HEK293 (cell line): Measurements from ENCODE around the gene PCDH15.

Source experiments
- CTCF ChIA-PET: fragments of 350-600 bp; formaldehyde crosslinking; extraction: SDS; loops from one replicate; lab custom pipeline; 2021; ENCODE audit warnings: antibody characterized with exemption; lab: Yijun Ruan, JAX
- POLR2A ChIA-PET: fragments of 300-600 bp; formaldehyde crosslinking; extraction: SDS; loops from one replicate; lab custom pipeline; 2020; ENCODE audit warnings: antibody characterized with exemption, inconsistent platforms; lab: Yijun Ruan, JAX
- H3K27ac ChIP-seq: fragments of 200-500 bp; sonication (Bioruptor generic); 2 replicates; pipeline ENCODE4 v1.5.1; 2014; ENCODE audit warnings: low read depth, low read length, control low read depth, inconsistent platforms; ENCODE audit errors: extremely low read depth
- H3K36me3 ChIP-seq, 2 experiments: fragments of 200-500 bp in 1 of 2; sonication (Bioruptor generic) in 1 of 2; 1 replicate in 1 of 2; 2 replicates in 1 of 2; pipeline ENCODE4 v1.5.1; 2014 to 2017; ENCODE audit warnings: inconsistent platforms in 2 of 2, low read length in 2 of 2; ENCODE audit not compliant: control insufficient read depth in 2 of 2, insufficient read depth in 1 of 2
- H3K4me1 ChIP-seq: fragments of 200-500 bp; sonication (Bioruptor generic); 2 replicates; pipeline ENCODE4 v1.5.1; 2014; ENCODE audit warnings: mild to moderate bottlenecking, low read length, inconsistent platforms; ENCODE audit not compliant: control insufficient read depth, insufficient read depth
- H3K4me3 ChIP-seq: 2 replicates; pipeline ENCODE4 v1.5.1; 2011; ENCODE audit warnings: low read depth, mild to moderate bottlenecking, control low read depth, low read length, moderate library complexity
- H3K9me3 ChIP-seq: fragments of 200-500 bp; sonication (Bioruptor generic); 2 replicates; pipeline ENCODE4 v1.5.1; 2014; ENCODE audit warnings: low read depth, low read length, inconsistent platforms; ENCODE audit not compliant: control insufficient read depth, insufficient read depth
- FEZF1 ChIP-seq: fragments of 450-650 bp; formaldehyde crosslinking; IDR thresholded peaks from 2 replicates; pipeline ENCODE4 v1.5.1; 2016; ENCODE audit warnings: missing biosample characterization, missing genetic modification characterization
- OSR2 ChIP-seq: fragments of 450-650 bp; formaldehyde crosslinking; IDR thresholded peaks from 2 replicates; pipeline ENCODE4 v1.5.1; 2016; ENCODE audit warnings: missing biosample characterization, missing genetic modification characterization
- TCF7L2 ChIP-seq: IDR thresholded peaks from 2 replicates; pipeline ENCODE4 v1.6.1; 2011; ENCODE audit warnings: low read depth, mild to moderate bottlenecking, inconsistent platforms, low read length, moderate library complexity, borderline replicate concordance
- ZBTB1 ChIP-seq: fragments of 450-650 bp; formaldehyde crosslinking; IDR thresholded peaks from 2 replicates; pipeline ENCODE4 v1.5.1; 2016; ENCODE audit warnings: missing biosample characterization, missing genetic modification characterization
- ZBTB48 ChIP-seq: fragments of 450-650 bp; formaldehyde crosslinking; IDR thresholded peaks from 2 replicates; pipeline ENCODE4 v1.5.1; 2016; ENCODE audit warnings: missing biosample characterization, missing genetic modification characterization
- ZBTB6 ChIP-seq: fragments of 450-650 bp; formaldehyde crosslinking; IDR thresholded peaks from 2 replicates; pipeline ENCODE4 v1.5.1; 2017; ENCODE audit warnings: missing biosample characterization, missing genetic modification characterization
- ZNF19 ChIP-seq: fragments of 450-650 bp; formaldehyde crosslinking; IDR thresholded peaks from 2 replicates; pipeline ENCODE4; 2016; ENCODE audit warnings: missing biosample characterization, missing genetic modification characterization, low read depth
- ZNF214 ChIP-seq: fragments of 450-650 bp; formaldehyde crosslinking; IDR thresholded peaks from 2 replicates; pipeline ENCODE4 v1.5.1; 2017; ENCODE audit warnings: missing biosample characterization, mild to moderate bottlenecking, missing genetic modification characterization, borderline replicate concordance
- ZNF221 ChIP-seq: fragments of 450-650 bp; formaldehyde crosslinking; IDR thresholded peaks from 2 replicates; pipeline ENCODE4 v1.5.1; 2017; ENCODE audit warnings: missing biosample characterization, missing genetic modification characterization, borderline replicate concordance
- ZNF23 ChIP-seq: fragments of 450-650 bp; formaldehyde crosslinking; IDR thresholded peaks from 2 replicates; pipeline ENCODE4 v1.5.1; 2016; ENCODE audit warnings: missing biosample characterization, missing genetic modification characterization, borderline replicate concordance
- ZNF354C ChIP-seq: fragments of 450-650 bp; formaldehyde crosslinking; IDR thresholded peaks from 2 replicates; pipeline ENCODE4 v1.5.1; 2016; ENCODE audit warnings: missing biosample characterization, missing genetic modification characterization, low read depth, borderline replicate concordance
- ZNF548 ChIP-seq: fragments of 450-650 bp; formaldehyde crosslinking; IDR thresholded peaks from 2 replicates; pipeline ENCODE4 v1.5.1; 2016; ENCODE audit warnings: missing biosample characterization, missing genetic modification characterization
- ZNF561 ChIP-seq: fragments of 450-650 bp; IDR thresholded peaks from 2 replicates; pipeline ENCODE4 v1.5.1; 2018; ENCODE audit warnings: missing biosample characterization, missing genetic modification characterization, borderline replicate concordance
- ZNF585B ChIP-seq: fragments of 450-650 bp; formaldehyde crosslinking; IDR thresholded peaks from 2 replicates; pipeline ENCODE4 v1.5.1; 2016; ENCODE audit warnings: missing biosample characterization, missing genetic modification characterization
- ZNF768 ChIP-seq: fragments of 450-650 bp; formaldehyde crosslinking; IDR thresholded peaks from 2 replicates; pipeline ENCODE4 v1.5.1; 2018; ENCODE audit warnings: missing biosample characterization, mild to moderate bottlenecking, missing genetic modification characterization
- TF ChIP-seq, protein P1 (sequence below): fragments of 450-650 bp; formaldehyde crosslinking; IDR thresholded peaks from 2 replicates; pipeline ENCODE4 v1.5.1; 2016; ENCODE audit warnings: missing biosample characterization, missing genetic modification characterization
- TF ChIP-seq, protein P2 (sequence below): fragments of 450-650 bp; formaldehyde crosslinking; IDR thresholded peaks from 2 replicates; pipeline ENCODE4 v1.5.1; 2016; ENCODE audit warnings: missing biosample characterization, missing genetic modification characterization
- TF ChIP-seq, protein P3 (sequence below): fragments of 450-650 bp; formaldehyde crosslinking; IDR thresholded peaks from 2 replicates; pipeline ENCODE4 v1.5.1; 2017; ENCODE audit warnings: missing biosample characterization, missing genetic modification characterization
- TF ChIP-seq, protein P4 (sequence below): fragments of 450-650 bp; formaldehyde crosslinking; optimal IDR thresholded peaks from 2 replicates; pipeline ENCODE3; 2016; ENCODE audit warnings: missing biosample characterization, mild to moderate bottlenecking, missing genetic modification characterization
- TF ChIP-seq, protein P5 (sequence below): fragments of 450-650 bp; IDR thresholded peaks from 2 replicates; pipeline ENCODE4 v1.5.1; 2018; ENCODE audit warnings: missing biosample characterization, mild to moderate bottlenecking, missing genetic modification characterization

PCDH15 gene

DNA sequence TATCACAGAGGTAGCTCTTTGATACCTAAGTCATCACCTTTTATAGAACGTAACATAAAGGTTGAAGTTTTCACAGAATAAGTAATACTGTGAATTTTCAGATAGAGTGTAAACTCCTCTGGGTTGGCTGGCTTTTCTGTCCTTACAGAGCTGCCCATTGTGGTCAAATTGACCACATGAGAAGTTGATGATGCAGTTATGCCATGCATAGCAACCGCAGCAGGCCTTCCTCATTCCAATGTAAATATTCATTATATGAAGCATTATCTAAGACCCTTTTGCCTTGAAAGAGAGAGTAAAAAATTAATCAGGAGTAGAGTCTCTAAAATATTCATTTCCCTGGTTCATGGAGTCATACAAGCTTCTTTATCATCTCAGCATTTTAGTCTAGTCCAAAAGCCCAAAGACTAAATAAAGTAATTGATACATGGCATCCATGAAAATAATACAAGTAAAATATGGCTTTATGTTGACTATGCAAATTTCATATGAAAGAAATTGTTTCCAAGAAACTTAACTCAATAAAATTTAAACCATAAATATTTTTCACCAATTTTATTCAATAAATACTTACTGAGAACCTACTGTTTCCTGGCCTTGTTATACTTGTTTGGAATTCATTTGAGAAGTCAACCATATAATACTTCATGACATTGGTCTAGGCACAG, 516.4 kb downstream of the PCDH15 start:
- no peaks in the 10 kb centered on the region for H3K9me3 ChIP-seq
- H3K4me1 ChIP-seq, result no peaks in the 10 kb centered on the region
- no peak overlapping the region for H3K27ac ChIP-seq
- ChIA-PET POLR2A (no interaction called here), CTCF (interaction anchor here (0.6 kb wide), 1 partner anchor 344 kb away, joined by 3 read pairs; no protein-coding TSS in a partner anchor)
- TF ChIP-seq ZNF585B (tag by site-specific recombination) (no peak), ZNF561 (tag by site-specific recombination) (no peak), ZNF548 (tag by site-specific recombination) (no peak), ZBTB48 (tag by site-specific recombination) (no peak), TCF7L2 (no peak), ZNF354C (tag by site-specific recombination) (no peak), ZBTB6 (no peak)
- TF ChIP-seq, protein P1, sequence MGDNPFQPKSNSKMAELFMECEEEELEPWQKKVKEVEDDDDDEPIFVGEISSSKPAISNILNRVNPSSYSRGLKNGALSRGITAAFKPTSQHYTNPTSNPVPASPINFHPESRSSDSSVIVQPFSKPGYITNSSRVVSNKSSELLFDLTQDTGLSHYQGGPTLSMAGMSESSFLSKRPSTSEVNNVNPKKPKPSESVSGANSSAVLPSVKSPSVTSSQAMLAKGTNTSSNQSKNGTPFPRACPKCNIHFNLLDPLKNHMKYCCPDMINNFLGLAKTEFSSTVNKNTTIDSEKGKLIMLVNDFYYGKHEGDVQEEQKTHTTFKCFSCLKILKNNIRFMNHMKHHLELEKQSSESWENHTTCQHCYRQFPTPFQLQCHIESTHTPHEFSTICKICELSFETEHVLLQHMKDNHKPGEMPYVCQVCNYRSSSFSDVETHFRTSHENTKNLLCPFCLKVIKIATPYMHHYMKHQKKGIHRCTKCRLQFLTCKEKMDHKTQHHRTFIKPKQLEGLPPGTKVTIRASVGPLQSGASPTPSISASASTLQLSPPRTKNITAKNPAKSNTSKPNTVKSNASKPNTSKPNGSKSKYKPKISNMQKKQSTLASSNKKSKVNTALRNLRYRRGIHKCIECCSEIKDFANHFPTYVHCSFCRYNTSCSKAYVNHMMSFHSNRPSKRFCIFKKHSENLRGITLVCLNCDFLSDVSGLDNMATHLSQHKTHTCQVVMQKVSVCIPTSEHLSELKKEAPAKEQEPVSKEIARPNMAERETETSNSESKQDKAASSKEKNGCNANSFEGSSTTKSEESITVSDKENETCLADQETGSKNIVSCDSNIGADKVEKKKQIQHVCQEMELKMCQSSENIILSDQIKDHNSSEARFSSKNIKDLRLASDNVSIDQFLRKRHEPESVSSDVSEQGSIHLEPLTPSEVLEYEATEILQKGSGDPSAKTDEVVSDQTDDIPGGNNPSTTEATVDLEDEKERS, result no peak
- no peak overlapping the region for H3K4me3 ChIP-seq
- no peaks in the 10 kb centered on the region for H3K36me3 ChIP-seq

- H3K4me1 ChIP-seq, result no peaks in the 10 kb centered on the region
- ChIA-PET POLR2A (no interaction called here), CTCF (no interaction called here)
- H3K9me3 ChIP-seq, result no peaks in the 10 kb centered on the region
- H3K27ac ChIP-seq, result no peak overlapping the region
- no peaks in the 10 kb centered on the region for H3K36me3 ChIP-seq
- H3K4me3 ChIP-seq, result no peak overlapping the region
- TF ChIP-seq, protein P2, sequence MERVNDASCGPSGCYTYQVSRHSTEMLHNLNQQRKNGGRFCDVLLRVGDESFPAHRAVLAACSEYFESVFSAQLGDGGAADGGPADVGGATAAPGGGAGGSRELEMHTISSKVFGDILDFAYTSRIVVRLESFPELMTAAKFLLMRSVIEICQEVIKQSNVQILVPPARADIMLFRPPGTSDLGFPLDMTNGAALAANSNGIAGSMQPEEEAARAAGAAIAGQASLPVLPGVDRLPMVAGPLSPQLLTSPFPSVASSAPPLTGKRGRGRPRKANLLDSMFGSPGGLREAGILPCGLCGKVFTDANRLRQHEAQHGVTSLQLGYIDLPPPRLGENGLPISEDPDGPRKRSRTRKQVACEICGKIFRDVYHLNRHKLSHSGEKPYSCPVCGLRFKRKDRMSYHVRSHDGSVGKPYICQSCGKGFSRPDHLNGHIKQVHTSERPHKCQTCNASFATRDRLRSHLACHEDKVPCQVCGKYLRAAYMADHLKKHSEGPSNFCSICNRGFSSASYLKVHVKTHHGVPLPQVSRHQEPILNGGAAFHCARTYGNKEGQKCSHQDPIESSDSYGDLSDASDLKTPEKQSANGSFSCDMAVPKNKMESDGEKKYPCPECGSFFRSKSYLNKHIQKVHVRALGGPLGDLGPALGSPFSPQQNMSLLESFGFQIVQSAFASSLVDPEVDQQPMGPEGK (tag by site-specific recombination), result no peak
- TF ChIP-seq, protein P3, sequence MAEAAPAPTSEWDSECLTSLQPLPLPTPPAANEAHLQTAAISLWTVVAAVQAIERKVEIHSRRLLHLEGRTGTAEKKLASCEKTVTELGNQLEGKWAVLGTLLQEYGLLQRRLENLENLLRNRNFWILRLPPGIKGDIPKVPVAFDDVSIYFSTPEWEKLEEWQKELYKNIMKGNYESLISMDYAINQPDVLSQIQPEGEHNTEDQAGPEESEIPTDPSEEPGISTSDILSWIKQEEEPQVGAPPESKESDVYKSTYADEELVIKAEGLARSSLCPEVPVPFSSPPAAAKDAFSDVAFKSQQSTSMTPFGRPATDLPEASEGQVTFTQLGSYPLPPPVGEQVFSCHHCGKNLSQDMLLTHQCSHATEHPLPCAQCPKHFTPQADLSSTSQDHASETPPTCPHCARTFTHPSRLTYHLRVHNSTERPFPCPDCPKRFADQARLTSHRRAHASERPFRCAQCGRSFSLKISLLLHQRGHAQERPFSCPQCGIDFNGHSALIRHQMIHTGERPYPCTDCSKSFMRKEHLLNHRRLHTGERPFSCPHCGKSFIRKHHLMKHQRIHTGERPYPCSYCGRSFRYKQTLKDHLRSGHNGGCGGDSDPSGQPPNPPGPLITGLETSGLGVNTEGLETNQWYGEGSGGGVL, result no peak
- no peak for TF ChIP-seq ZBTB1 (tag by site-specific recombination)
- no peak for TF ChIP-seq FEZF1 (tag by site-specific recombination)
- TF ChIP-seq ZNF768, result no peak
Observed at GRCh38 chr10:54282012-54282411, 519.0 kb downstream of the PCDH15 start.

DNA sequence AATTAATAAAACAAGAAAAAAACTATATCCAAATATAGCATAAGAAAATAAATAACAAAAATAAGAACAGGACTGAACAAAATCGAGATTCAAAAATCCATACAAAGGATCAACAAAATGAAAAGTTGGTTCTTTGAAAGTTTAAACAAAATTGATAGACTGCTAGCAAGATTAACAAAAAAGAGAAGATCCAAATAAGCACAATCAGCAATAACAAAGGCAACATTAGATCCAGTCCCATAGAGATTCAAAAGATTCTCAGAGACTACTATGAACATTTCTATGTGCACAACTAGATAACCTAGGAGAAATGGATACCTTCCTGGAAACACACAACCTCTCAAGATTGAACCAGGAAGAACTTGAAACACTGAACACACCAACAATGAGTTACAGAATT, 534.6 kb downstream of the PCDH15 start:
- Histone ChIP-seq H3K4me3 (no peak overlapping the region), H3K9me3 (no peaks in the 10 kb centered on the region), H3K27ac (no peak overlapping the region), H3K4me1 (no peaks in the 10 kb centered on the region), H3K36me3 (no peaks in the 10 kb centered on the region)
- ChIA-PET POLR2A (no interaction called here), CTCF (no interaction called here)
- TF ChIP-seq ZNF23 (tag by site-specific recombination) (no peak), ZNF214 (no peak), ZNF19 (no peak), ZNF221 (tag by site-specific recombination) (no peak), OSR2 (tag by site-specific recombination) (no peak)
- TF ChIP-seq, protein P4, sequence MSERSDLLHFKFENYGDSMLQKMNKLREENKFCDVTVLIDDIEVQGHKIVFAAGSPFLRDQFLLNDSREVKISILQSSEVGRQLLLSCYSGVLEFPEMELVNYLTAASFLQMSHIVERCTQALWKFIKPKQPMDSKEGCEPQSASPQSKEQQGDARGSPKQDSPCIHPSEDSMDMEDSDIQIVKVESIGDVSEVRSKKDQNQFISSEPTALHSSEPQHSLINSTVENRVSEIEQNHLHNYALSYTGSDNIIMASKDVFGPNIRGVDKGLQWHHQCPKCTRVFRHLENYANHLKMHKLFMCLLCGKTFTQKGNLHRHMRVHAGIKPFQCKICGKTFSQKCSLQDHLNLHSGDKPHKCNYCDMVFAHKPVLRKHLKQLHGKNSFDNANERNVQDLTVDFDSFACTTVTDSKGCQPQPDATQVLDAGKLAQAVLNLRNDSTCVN (tag by site-specific recombination), result no peak
- TF ChIP-seq, protein P5, sequence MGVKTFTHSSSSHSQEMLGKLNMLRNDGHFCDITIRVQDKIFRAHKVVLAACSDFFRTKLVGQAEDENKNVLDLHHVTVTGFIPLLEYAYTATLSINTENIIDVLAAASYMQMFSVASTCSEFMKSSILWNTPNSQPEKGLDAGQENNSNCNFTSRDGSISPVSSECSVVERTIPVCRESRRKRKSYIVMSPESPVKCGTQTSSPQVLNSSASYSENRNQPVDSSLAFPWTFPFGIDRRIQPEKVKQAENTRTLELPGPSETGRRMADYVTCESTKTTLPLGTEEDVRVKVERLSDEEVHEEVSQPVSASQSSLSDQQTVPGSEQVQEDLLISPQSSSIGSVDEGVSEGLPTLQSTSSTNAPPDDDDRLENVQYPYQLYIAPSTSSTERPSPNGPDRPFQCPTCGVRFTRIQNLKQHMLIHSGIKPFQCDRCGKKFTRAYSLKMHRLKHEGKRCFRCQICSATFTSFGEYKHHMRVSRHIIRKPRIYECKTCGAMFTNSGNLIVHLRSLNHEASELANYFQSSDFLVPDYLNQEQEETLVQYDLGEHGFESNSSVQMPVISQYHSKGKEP, result no peak
